Mesendoderm (in vitro differentiated cells): ENCODE data around the gene CNOT1.

Experiments
- DNase-seq: peaks from one replicate; pipeline ENCODE4 v3.0.0; 2013
- H2AK5ac ChIP-seq: 2 replicates; pipeline ENCODE4 v1.6.1; 2013; ENCODE audit warnings: low read length, inconsistent platforms
- H2BK120ac ChIP-seq: 2 replicates; pipeline ENCODE4 v1.6.1; 2013; ENCODE audit warnings: low read depth, mild to moderate bottlenecking, low read length, moderate library complexity, mixed read lengths
- H2BK15ac ChIP-seq: replicated peaks from 2 replicates; pipeline ENCODE4 v1.6.1; 2013; ENCODE audit warnings: low read depth, mild to moderate bottlenecking, moderate library complexity
- H2BK5ac ChIP-seq: 2 replicates; pipeline ENCODE4 v1.6.1; 2013; ENCODE audit warnings: low read length, inconsistent platforms
- H3K18ac ChIP-seq: 2 replicates; pipeline ENCODE4 v1.6.1; 2013; ENCODE audit warnings: mild to moderate bottlenecking, low read length, mixed read lengths
- H3K23ac ChIP-seq: one replicate; pipeline ENCODE4 v1.6.1; 2013; ENCODE audit warnings: low read length
- H3K27ac ChIP-seq: 2 replicates; pipeline ENCODE4 v1.5.1; 2013; ENCODE audit warnings: low read depth, mild to moderate bottlenecking, inconsistent platforms, low read length, moderate library complexity
- H3K27me3 ChIP-seq: 2 replicates; pipeline ENCODE4 v1.6.1; 2013; ENCODE audit warnings: low read length, control low read depth, mild to moderate bottlenecking, inconsistent platforms; ENCODE audit not compliant: insufficient read depth, poor library complexity
- H3K36me3 ChIP-seq: 2 replicates; pipeline ENCODE4 v1.6.1; 2013; ENCODE audit warnings: low read length, inconsistent platforms; ENCODE audit not compliant: control insufficient read depth, insufficient read depth
- H3K4ac ChIP-seq: one replicate; pipeline ENCODE4 v1.6.1; 2013; ENCODE audit warnings: low read depth, mild to moderate bottlenecking, low read length, moderate library complexity
- H3K4me1 ChIP-seq: 2 replicates; pipeline ENCODE4 v1.6.1; 2013; ENCODE audit warnings: low read depth, low read length, inconsistent platforms; ENCODE audit not compliant: control insufficient read depth
- H3K4me2 ChIP-seq: 2 replicates; pipeline ENCODE4 v1.6.1; 2013; ENCODE audit warnings: low read length
- H3K4me3 ChIP-seq: 2 replicates; pipeline ENCODE4 v1.5.1; 2013; ENCODE audit warnings: mild to moderate bottlenecking, low read length
- H3K56ac ChIP-seq: one replicate; pipeline ENCODE4 v1.6.1; 2013; ENCODE audit warnings: low read length
- H3K79me1 ChIP-seq: 2 replicates; pipeline ENCODE4 v1.6.1; 2013; ENCODE audit warnings: low read length, inconsistent platforms
- H3K79me2 ChIP-seq: 2 replicates; pipeline ENCODE4 v1.6.1; 2013; ENCODE audit warnings: mild to moderate bottlenecking, low read length; ENCODE audit not compliant: control insufficient read depth, insufficient read depth
- H3K9ac ChIP-seq: 2 replicates; pipeline ENCODE4 v1.6.1; 2013; ENCODE audit warnings: low read length, inconsistent platforms
- H4K5ac ChIP-seq: one replicate; pipeline ENCODE4 v1.6.1; 2013; ENCODE audit warnings: low read length
- H4K8ac ChIP-seq: one replicate; pipeline ENCODE4 v1.6.1; 2013; ENCODE audit warnings: low read depth, mild to moderate bottlenecking, control low read depth, low read length, moderate library complexity
- WGBS: extraction: QIAGEN DNeasy Blood & Tissue Kit; methylation state at CpG from one replicate; pipeline ENCODE4 v1.1.7; 2013; ENCODE audit warnings: low lambda C conversion rate, missing lambda C conversion rate; ENCODE audit not compliant: insufficient coverage; ENCODE audit errors: extremely low coverage; 5-methylcytosine and 5-hydroxymethylcytosine counted together

Gene CNOT1

DNA sequence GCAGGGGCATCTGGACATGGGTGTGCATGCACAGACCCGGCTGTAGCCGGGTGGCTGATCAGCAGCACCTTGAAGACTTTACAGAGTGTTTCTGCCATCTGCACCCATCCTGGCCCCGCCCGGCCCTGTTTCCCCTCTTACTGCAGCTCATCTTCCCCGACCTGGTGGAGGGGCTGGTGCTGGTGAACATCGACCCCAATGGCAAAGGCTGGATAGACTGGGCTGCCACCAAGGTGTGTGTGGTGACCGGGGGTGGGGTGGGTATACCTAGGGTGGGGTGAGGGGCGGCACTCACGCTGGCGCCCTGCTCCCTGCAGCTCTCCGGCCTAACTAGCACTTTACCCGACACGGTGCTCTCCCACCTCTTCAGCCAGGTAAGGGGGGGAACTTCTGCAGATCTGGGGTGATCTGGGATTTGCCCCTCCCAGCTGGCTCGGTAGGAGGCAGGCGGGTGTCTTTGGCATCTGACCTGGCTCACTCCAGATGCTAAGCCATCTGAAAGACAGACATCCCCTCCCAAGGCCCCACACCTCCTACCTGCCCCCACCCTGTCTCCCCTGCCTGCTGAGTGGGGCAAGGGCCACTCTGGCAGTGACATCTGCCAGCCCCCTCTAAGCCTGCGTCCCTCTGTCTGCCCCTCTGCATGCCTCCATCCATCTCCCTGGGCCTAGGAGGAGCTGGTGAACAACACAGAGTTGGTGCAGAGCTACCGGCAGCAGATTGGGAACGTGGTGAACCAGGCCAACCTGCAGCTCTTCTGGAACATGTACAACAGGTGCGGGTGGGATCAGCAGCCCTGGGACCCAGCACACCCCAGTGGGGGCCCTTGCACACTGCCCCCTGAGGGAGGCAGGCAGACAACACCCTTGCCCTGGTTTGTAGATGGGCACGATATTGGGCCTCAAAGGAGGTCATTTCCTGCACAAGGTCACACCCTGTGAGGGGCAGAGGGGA is 123.1 kb downstream of the CNOT1 start:
- H3K79me2 ChIP-seq: no peaks in the 10 kb centered on the region
- H3K36me3 ChIP-seq: no peaks in the 10 kb centered on the region
- H3K27ac ChIP-seq: no peak overlapping the region
- DNase-seq: no peak
- no peaks in the 10 kb centered on the region for H3K27me3 ChIP-seq
- H3K4ac ChIP-seq: no peak overlapping the region
- no peak overlapping the region for H2AK5ac ChIP-seq
- H2BK120ac ChIP-seq: no peak overlapping the region
- H3K56ac ChIP-seq: no peak overlapping the region
- H2BK15ac ChIP-seq: no peak overlapping the region
- no peaks in the 10 kb centered on the region for H3K79me1 ChIP-seq
- no peak overlapping the region for H3K9ac ChIP-seq
- no peak overlapping the region for H4K8ac ChIP-seq
- no peaks in the 10 kb centered on the region for H3K4me1 ChIP-seq
- no peak overlapping the region for H2BK5ac ChIP-seq
- H3K4me2 ChIP-seq: no peak overlapping the region
- H4K5ac ChIP-seq: no peak overlapping the region
- no peak overlapping the region for H3K23ac ChIP-seq
- H3K18ac ChIP-seq: no peak overlapping the region
- WGBS: no CpG with 5 or more reads among the region's 20 CpGs
- no peak overlapping the region for H3K4me3 ChIP-seq

DNA sequence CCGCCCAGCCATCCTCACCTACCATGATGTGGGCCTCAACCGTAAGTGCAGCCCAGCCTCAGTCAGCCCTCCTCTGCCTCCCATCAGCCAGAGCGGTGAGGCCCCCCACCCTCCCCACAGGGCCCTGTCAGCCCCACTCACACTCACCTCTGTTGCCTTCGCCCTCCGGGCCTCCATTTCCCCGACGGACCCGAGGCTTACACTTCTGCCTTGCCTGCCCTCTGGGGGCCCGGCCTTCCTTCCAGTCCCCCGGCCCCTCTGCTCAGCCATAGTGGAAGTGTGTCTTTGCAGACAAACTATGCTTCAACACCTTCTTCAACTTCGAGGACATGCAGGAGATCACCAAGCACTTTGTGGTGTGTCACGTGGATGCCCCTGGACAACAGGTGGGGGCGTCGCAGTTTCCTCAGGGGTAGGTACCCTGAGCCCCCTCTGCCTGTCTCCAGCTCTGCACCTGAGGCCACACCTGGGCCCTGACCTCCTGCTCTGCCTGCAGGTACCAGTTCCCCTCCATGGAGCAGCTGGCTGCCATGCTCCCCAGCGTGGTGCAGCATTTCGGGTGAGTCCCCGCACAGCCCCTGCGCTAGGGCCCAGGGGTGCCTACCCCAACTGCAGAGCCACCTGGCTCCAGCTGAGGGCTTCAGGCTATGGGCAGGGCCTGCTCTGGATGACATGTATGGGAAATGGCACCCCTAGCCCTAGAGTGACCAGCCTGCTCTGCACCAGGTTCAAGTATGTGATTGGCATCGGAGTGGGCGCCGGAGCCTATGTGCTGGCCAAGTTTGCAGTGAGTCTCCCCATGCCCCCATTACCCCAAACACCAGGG is 125.5 kb downstream of the CNOT1 start:
- H2AK5ac ChIP-seq: no peak overlapping the region
- H4K8ac ChIP-seq: no peak overlapping the region
- H3K27ac ChIP-seq: no peak overlapping the region
- no peaks in the 10 kb centered on the region for H3K27me3 ChIP-seq
- DNase-seq: no peak
- no peaks in the 10 kb centered on the region for H3K4me1 ChIP-seq
- no peaks in the 10 kb centered on the region for H3K79me2 ChIP-seq
- no peak overlapping the region for H3K4me3 ChIP-seq
- H3K36me3 ChIP-seq: no peaks in the 10 kb centered on the region
- no peak overlapping the region for H2BK15ac ChIP-seq
- H3K4me2 ChIP-seq: no peak overlapping the region
- H3K56ac ChIP-seq: no peak overlapping the region
- H3K4ac ChIP-seq: no peak overlapping the region
- no peak overlapping the region for H3K23ac ChIP-seq
- no peaks in the 10 kb centered on the region for H3K79me1 ChIP-seq
- H2BK5ac ChIP-seq: no peak overlapping the region
- no peak overlapping the region for H3K9ac ChIP-seq
- no peak overlapping the region for H3K18ac ChIP-seq
- no peak overlapping the region for H4K5ac ChIP-seq
- WGBS: no CpG with 5 or more reads among the region's 21 CpGs
- no peak overlapping the region for H2BK120ac ChIP-seq

DNA sequence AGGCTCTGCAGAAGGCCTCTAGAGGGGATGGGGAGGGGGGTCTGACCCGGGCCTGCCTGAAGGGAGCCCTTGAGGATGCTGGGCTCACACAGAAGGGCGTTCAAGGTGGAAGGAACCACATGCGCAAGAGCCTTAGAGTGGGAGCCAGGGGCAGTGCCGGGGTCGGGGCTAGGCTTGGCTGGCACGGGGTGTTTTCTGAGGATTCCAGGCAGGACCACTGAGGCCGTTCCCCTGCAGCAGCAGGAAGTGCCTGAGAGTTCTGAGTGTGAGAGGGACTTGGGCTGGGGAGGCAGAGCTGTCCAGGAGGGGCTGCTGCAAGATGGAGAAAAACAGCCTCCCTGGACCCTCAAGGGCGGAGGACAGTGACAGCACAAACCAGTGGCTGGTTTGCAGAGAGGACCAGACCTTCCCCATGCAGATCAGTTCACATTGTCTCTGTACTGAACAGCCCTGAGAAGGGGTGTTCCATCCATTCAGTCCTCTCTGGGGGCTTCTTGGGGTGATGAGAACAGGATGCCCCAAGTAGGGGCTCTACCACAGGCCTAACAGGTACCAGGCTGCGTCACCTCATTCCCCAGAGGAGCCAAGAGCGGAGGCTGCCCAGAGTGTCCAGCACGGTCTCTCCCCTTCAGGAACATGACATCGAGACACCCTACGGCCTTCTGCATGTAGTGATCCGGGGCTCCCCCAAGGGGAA is 126.3 kb downstream of the CNOT1 start:
- H3K4me1 ChIP-seq: no peaks in the 10 kb centered on the region
- H2BK5ac ChIP-seq: no peak overlapping the region
- H3K56ac ChIP-seq: no peak overlapping the region
- no peak overlapping the region for H3K4me3 ChIP-seq
- H3K27me3 ChIP-seq: no peaks in the 10 kb centered on the region
- no peak for DNase-seq
- H2BK120ac ChIP-seq: no peak overlapping the region
- no peaks in the 10 kb centered on the region for H3K36me3 ChIP-seq
- no peak overlapping the region for H3K23ac ChIP-seq
- no peak overlapping the region for H3K4me2 ChIP-seq
- no peak overlapping the region for H4K5ac ChIP-seq
- no peak overlapping the region for H3K18ac ChIP-seq
- H2BK15ac ChIP-seq: no peak overlapping the region
- H3K9ac ChIP-seq: no peak overlapping the region
- H4K8ac ChIP-seq: no peak overlapping the region
- no peak overlapping the region for H2AK5ac ChIP-seq
- WGBS: no CpG with 5 or more reads among the region's 14 CpGs
- no peaks in the 10 kb centered on the region for H3K79me2 ChIP-seq
- no peak overlapping the region for H3K27ac ChIP-seq
- H3K4ac ChIP-seq: no peak overlapping the region
- H3K79me1 ChIP-seq: no peaks in the 10 kb centered on the region

DNA sequence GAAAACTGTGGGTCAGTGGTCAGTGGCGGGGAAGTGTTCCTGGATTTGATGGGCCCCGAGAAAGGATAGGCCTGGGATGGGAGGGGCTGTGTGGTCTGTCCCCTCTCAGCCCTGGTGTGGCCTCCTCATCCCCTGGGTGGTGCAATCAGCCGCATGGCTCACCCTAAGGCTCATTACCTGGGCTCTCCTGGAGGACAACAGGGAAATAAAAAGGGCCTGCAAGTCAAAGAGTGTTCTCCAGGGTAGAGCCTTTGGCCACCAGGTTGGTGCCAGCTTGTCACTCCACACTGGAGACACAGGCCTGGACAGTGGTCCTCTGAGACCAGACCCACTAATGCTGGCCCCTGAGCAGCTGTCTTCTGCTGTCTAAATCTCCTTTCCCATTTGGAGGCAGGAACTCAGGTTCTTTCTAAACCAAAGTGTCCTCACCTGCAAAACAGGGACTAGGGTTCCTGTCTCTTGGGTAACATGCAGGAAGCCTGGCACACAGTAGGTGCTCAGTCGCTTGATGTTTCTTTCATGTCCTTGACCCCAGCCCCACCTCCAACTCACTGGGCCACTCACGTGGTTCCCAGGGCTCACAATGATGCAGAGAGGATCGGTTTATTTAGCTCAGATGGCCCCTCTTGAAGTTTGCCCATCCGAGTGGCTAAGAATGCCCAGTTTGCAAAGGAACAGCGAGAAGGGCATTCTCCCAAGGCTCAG is 127.3 kb downstream of the CNOT1 start:
- Histone ChIP-seq H2BK120ac (no peak overlapping the region), H3K79me2 (no peaks in the 10 kb centered on the region), H3K4me1 (no peaks in the 10 kb centered on the region), H3K79me1 (no peaks in the 10 kb centered on the region), H2AK5ac (no peak overlapping the region), H2BK15ac (no peak overlapping the region), H2BK5ac (no peak overlapping the region), H3K36me3 (no peaks in the 10 kb centered on the region), H4K5ac (no peak overlapping the region), H3K27me3 (no peaks in the 10 kb centered on the region), H4K8ac (no peak overlapping the region), H3K4me3 (no peak overlapping the region), H3K23ac (no peak overlapping the region), H3K27ac (no peak overlapping the region), H3K4me2 (no peak overlapping the region), H3K9ac (no peak overlapping the region), H3K4ac (no peak overlapping the region), H3K56ac (no peak overlapping the region), H3K18ac (no peak overlapping the region)
- no peak for DNase-seq
- no CpG with 5 or more reads among the region's 8 CpGs for WGBS

DNA sequence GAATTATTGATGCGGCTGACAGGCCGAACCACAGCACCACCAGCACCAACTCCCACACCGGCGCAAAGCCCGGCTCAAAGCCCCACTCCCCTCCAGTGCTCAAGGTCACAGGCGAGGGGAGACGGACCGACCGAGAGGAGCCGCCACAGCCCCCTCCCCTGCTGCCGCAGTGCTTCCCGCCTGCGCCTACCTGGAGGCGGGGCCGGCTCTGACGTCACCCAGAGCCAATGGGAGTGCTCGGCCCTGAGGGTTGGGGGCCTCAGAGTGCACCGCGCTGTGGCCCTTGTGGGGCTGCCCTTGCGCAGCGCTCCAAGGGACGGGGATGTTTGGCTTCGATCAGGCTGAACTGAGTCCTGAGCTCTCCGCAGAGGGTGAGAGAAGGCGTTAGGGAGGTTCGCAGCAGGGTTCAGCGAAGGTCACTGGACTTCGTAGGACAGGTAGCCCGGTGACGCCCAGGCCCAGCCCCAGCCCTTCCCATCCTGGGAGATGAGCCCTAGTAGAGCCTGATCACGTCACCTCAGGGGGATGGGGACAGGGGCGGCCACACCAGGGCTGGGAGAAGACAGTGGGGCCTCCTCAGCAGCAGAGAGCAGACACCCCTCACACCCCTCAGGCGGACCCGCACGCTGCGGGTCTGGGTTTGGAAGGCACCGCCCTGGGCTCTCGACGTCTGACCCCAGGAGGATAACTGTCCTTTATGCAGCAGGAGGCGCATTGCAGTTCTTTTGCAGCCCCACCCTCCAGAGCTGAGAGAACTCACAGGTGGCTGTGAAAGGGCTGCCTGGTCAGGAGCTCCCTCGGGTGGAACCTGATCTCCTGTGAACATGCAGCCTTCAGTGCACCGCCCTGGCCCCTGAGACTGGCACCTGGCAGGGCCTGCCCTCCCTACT is 128.1 kb downstream of the CNOT1 start:
- no peaks in the 10 kb centered on the region for H3K36me3 ChIP-seq
- no peak overlapping the region for H2BK15ac ChIP-seq
- peak; percentile 91 for DNase-seq
- H4K5ac ChIP-seq: no peak overlapping the region
- WGBS: no CpG with 5 or more reads among the region's 42 CpGs
- H2BK5ac ChIP-seq: no peak overlapping the region
- H3K4me1 ChIP-seq: no peaks in the 10 kb centered on the region
- H3K27me3 ChIP-seq: no peaks in the 10 kb centered on the region
- no peaks in the 10 kb centered on the region for H3K79me2 ChIP-seq
- H4K8ac ChIP-seq: no peak overlapping the region
- H3K9ac ChIP-seq: peak overlapping the region; percentile 74
- H3K18ac ChIP-seq: no peak overlapping the region
- no peak overlapping the region for H3K4ac ChIP-seq
- no peak overlapping the region for H3K27ac ChIP-seq
- no peaks in the 10 kb centered on the region for H3K79me1 ChIP-seq
- peak overlapping the region; percentile 85 for H3K4me2 ChIP-seq
- no peak overlapping the region for H2BK120ac ChIP-seq
- H3K4me3 ChIP-seq: peak overlapping the region; percentile 51
- H2AK5ac ChIP-seq: no peak overlapping the region
- peak overlapping the region; percentile 85 for H3K56ac ChIP-seq
- no peak overlapping the region for H3K23ac ChIP-seq
